Erythroblast (primary cell): ENCODE results near the gene CENPL.

Experiments
- DNase-seq, 2 experiments: peaks; one replicate each; lab custom pipeline; 2025; lab: John Stamatoyannopoulos, UW
- GATA1 ChIP-seq: IDR thresholded peaks from 2 replicates; pipeline ENCODE4 v1.6.1; 2011; ENCODE audit warnings: low read depth, mild to moderate bottlenecking, control low read depth, low read length, moderate library complexity
- POLR2A ChIP-seq: IDR thresholded peaks from 2 replicates; pipeline ENCODE4 v1.6.1; 2011; ENCODE audit warnings: mild to moderate bottlenecking, low read length

The CENPL gene, protein sequence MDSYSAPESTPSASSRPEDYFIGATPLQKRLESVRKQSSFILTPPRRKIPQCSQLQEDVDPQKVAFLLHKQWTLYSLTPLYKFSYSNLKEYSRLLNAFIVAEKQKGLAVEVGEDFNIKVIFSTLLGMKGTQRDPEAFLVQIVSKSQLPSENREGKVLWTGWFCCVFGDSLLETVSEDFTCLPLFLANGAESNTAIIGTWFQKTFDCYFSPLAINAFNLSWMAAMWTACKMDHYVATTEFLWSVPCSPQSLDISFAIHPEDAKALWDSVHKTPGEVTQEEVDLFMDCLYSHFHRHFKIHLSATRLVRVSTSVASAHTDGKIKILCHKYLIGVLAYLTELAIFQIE

DNA sequence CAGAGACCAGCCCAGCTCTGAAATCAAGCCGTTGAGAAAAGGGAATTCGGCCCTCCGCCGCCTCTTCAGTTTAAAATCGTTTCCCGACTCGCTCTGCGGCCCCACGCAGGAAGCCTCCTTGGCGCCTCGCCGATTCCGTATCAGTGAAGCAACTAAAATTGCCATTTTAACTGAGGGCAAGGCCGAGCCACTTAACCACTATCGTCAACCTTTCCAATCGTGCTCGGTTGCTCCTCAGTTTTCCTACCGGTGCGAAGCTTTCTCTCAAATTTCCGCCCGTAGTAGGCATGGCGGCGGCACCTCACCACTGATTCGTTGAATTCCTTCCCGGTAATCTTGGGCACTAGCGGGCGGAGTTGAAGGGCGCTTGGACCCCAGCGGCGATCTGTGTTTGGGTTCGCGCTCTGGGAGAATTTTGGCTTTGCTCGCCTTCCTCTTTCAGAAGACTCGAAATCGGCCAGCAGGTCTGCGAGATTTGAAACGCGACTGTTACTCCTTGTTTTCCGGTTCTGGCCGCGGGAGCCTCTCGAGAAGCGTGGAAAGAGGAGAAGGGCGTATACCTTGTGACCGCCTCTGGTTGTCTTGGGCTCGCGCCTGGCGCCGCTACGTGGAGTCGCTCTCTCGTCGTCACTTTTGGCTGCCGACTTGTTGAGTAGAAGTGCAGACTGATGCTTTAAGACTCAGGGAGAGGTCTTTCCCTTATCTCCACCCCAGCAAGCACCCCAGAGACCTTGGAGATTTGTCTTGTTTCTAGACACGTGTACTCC lies at the start of gene CENPL, which contains the start of gene DARS2:
CENPL (minus strand) TSS at position 569 of the 767 bp plus-strand sequence. CDS start 13,584 bp downstream, outside the sequence.
DARS2 (plus strand) TSS at position 359 of the 767 bp plus-strand sequence. CDS start 557 bp downstream, outside the sequence.
- DNase-seq, result peak; percentile 98 to 99
- peak; percentile 93 for TF ChIP-seq POLR2A
- no peak for TF ChIP-seq GATA1

DNA sequence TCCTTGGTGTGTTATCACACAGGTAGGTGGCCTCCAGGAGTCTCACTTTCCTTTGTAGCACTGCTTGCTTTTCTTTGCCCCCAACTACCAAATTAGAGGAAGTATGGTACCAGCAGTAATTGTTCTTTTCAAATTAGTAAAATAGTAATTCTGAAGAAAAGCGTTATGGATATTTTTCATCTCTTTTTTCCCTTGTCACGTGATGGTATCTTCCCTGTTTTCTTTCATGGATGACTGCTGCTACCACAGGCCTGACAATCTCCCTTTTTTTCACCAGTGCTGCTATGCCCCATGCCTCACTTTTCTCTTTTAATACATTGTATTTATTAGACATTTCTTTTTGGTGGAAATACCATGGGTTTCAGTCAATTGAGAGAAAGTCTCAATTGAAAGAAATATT lies 46.8 kb upstream of the CENPL start:
- DNase-seq, result no peak
- TF ChIP-seq POLR2A, result no peak
- TF ChIP-seq GATA1, result no peak

DNA sequence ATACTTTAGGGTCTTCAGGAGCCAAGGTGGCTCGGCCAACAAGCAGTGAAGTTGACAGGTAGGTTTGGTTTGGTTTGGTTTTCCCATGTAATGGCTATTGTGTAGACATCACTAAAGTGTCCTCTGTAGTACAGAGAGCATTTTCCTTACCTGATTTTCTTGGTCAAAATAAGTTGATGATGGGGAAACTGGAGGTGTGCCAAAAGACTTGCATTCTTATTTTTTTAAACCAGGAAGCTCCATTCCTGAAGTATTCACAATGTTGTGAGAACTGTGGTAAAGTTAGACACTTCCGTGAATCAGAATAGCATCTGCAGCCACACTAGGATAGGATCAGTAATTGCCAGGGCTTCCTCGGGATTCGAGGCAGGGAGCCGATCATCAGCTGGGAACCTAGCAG lies 46.4 kb upstream of the CENPL start:
- TF ChIP-seq POLR2A (no peak), GATA1 (no peak)
- no peak for DNase-seq

DNA sequence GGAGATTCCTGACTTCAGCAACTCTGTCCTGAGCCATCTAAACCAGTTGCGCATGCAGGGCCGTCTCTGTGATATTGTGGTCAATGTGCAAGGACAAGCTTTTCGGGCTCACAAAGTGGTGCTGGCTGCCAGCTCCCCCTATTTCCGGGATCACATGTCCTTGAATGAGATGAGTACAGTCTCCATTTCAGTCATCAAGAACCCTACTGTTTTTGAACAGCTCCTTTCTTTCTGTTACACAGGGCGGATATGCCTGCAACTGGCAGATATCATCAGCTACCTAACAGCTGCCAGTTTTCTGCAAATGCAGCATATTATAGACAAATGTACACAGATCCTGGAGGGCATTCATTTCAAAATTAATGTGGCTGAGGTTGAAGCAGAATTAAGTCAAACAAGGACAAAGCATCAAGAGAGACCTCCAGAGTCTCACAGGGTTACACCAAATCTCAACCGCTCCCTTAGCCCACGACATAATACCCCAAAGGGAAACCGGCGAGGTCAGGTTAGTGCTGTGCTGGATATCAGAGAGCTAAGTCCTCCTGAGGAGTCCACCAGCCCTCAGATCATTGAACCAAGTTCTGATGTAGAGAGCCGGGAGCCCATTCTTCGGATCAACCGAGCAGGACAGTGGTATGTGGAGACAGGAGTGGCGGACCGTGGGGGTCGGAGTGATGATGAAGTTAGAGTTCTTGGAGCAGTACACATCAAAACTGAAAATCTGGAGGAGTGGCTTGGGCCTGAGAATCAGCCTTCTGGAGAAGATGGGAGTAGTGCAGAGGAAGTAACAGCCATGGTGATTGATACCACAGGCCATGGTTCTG lies 45.8 kb upstream of the CENPL start:
- TF ChIP-seq POLR2A (peak; percentile 34), GATA1 (no peak)
- DNase-seq, result peak; percentile 43 to 73

DNA sequence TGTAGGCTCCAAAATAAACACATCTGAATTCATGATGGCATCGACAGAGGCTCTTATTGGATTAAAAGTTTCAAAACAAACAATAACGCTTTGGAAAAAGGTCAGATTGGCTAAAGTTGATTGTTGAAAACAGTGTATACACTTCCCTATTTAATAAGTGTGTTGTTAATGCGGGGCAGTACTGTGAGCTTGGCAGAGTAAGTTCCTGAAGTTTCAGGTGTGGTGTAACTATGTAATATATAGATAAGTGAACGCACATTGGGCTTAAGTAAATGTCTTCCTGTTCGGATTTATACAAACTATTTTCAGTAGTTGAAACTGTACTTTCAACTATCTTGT lies 44.3 kb upstream of the CENPL start:
- TF ChIP-seq POLR2A, result no peak
- TF ChIP-seq GATA1, result no peak
- peak in 1 of 2 experiments; percentile 49 for DNase-seq

DNA sequence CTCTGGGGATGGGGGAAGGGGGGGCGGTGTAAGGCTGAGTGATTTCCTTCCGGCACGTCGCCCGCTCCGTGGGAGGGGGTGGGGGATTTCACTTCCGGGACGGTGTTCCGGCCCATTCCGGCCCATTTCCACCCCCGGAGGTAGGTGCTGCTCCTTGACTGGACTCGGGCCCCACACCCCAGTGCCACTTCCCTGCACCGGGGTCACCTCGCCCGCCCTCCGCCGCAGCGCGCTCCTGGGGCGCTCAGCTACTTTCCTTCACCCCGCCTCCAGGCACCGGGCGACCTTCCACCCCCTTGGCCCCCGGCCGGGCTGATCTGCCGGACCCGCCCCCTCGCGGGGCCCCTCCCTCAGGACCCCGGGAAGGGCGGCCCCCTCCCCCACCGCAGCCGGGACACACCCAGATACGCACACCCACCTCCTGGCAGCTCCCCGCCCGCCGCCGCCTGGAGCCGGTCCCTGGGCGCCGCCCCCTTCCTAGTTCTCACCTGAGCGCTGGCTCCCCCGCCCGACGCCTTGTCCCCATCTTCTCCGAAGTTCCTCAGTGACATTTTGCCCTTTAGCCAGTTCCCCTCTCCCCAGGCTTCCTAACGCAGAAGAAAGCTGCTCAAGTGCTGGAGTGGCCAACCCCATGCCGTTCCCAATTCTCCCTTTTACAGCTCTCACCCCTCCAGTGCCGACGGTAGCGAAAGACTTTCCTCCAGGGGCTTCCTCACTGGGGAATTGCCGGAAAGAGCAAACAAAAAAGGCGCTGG lies 43.8 kb upstream of the CENPL start, which contains the start of gene ZBTB37:
ZBTB37 (plus strand) TSS at position 115 of the 755 bp plus-strand sequence. CDS start 1,846 bp downstream, outside the sequence.
- TF ChIP-seq POLR2A (no peak), GATA1 (no peak)
- DNase-seq, result peak; percentile 87 to 88

DNA sequence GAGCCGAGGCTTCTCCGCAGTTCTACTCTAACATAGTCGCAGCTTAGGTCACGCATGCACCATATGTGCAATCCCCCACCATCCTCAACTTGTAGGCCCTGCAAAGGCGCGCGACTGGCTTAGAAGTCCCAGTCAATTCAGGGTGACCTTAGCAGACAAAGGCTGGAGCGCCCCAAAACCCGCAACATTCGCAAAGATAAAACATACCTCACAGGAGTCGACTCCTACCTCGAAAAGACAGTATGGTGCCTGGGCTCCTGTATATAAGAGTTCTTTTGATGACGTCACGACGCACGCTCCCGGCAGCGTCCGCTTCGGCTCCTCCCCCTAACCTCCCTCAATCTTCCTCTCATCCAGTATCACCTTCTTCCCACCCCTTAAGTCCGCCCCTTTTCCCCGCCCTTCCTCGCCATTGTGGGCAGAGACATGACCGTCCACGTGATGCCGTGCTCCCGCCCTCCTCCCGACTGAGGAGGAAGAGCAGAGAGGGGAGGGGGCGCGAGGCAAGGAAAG lies 43.1 kb upstream of the CENPL start, which contains the start of gene GAS5:
GAS5 (minus strand) TSS at position 237 of the 513 bp plus-strand sequence.
- peak; percentile 99 for DNase-seq

DNA sequence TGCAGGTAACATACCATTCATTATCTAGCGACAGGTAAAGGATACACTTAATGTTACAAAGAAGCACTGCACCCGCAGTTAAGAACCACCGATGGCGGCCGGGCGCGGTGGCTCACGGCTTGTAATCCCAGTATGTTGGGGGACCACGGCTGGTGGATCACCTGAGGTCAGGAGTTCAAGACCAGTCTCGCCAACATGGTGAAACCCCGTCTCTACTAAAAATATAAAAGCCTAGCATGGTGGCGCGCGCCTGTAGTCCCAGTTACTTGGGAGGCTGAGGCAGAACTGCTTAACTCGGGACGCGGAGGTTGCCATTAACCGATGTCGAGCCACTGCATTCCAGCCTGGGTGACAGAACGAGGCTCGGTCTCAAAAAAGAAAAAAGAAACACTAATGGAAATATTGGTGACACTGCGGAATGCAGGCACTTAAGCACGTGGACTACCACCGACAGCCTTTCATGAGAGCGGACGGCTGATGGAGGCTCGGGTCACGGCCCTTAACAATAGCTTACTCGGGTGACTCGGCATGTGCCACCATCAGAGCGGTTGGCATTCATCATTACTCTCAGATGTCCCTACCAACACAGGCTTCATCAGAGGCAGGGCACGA lies 42.6 kb upstream of the CENPL start:
- DNase-seq, result no peak
- no peak for TF ChIP-seq GATA1
- TF ChIP-seq POLR2A, result no peak

More for the DNA sequence above, 43.1 kb upstream of the CENPL start, which contains the start of gene GAS5:
- TF ChIP-seq GATA1 (no peak), POLR2A (peak; percentile 100)

DNA sequence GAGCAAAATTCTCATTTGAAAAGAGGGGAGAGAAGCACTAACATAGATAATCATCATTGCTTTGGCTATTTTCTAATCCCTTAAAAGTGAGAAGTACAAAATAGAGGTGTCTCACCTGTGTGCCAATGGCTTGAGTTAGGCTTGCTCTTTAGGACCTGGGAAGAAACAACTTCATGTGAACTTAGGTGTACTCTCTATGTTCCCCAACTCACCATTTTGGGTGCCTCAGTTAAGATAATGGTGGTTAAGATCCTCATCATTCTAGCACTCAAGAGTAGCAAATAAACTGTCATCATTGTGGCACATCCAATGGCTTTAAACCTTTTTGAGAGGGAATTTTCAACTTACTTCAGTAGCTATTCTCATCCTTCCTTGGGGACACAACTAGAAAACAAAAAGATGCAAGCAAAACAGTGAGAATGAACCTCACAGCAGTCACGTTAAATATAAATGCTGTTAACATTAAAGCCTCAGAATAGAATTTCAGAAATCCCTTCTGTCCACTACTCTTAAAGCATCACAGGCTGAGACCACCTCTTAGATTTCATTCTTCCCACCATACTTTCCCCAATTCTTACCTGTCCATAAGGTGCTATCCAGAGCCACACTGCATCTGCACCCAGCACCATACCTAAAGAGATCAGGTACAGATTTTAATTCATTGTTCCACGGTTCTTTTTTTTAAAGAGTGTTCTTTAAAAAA lies 41.9 kb upstream of the CENPL start:
- TF ChIP-seq POLR2A (no peak), GATA1 (no peak)

DNA sequence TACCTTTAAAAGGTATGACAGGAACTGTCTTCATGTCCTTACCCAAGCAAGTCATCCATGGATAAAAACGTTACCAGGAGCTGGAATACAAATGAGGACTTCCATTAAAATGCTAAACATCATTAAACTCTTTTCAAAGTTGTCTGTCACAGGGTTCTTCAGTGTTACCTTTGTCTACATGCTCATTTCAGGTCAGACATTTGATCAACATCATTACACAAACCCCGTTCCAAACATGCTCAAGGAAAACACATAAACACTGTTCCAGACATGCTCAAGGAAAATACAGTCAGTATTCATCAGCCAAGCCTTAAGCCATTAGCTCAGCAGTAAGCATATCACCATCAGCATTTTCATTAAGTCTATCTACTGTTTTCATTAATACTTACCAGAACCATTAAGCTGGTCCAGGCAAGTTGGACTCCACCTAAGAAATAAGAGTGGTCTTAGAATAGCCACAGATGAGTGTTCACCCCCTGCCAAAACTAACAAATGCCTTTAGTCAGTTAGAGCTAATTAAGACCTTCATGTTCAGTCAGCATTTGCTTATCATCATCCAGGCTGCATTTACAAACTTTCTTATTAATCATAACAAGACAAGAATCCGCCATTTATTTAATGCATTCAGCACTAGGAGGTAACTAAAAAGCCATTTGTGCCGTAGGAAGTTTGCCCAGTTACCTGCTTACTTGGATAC lies 40.9 kb upstream of the CENPL start:
- TF ChIP-seq POLR2A, result no peak
- TF ChIP-seq GATA1, result no peak
- DNase-seq, result peak; percentile 22 to 39

More for the DNA sequence above, 41.9 kb upstream of the CENPL start:
- peak; percentile 27 to 52 for DNase-seq
